ENCODE measurements around the gene LSP1.
"Not testable (repeated sequence)": the region's sequence is repeated elsewhere in the genome, so short reads cannot be mapped to it uniquely, and the experiment has no call there.

LSP1 gene

DNA sequence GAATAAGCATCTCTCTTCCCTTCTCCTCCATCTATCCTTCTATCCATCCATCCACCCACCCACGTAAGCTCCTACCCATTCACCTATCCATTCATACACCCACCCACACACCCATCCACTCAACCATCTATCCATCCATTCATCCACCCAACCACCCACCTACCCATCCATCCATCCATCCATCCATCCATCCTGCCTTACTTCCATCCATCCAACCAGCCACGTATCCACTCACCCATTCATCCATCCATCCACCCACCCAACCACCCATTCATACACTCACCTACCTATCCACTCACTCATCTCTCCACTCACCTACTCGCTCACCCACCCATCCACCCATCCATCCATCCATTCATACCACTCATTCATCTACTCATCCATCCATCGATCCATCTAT is 79.8 kb downstream of the LSP1 start:
- no peak for DNase-seq

DNA sequence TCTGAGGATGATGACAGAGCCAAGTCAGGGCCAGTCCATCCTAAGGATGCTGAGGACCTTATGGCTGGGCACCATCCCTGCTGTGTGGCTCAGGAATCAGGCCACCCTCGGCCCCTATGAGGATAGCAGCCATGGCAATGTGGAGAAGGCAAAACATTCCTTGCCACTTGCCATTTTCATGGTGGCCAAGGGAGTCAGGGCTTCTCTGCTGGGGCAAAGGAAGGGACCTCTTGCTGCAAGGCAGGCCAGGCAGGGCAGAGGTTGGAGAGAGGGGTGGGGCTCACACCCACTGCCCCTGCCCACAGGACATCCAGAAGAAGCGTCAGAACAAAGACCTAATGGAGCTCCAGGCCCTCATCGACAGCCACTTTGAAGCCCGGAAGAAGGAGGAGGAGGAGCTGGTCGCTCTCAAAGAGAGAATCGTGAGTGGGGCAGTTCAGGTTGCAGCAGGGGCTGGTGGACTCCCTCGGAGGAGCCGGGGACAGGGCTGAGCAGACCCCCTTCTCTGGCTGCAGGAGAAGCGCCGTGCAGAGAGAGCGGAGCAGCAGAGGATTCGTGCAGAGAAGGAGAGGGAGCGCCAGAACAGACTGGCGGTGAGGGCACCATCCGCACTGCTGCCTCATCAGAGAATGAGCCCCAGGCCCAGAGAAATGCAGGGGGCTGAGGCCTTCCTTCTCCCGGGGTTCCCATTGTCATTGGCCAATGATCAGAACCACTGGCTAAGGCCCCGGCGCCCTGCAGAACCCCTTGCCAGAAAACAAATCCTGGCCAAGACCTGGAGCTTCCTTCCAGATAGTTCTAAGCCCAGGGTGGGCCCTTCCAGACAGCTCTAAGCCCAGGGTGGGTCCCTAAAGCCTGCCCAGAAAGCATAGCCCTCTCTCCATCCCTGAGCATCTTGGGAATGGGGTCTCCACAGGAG is 80.8 kb downstream of the LSP1 start:
- DNase-seq, result no peak

DNA sequence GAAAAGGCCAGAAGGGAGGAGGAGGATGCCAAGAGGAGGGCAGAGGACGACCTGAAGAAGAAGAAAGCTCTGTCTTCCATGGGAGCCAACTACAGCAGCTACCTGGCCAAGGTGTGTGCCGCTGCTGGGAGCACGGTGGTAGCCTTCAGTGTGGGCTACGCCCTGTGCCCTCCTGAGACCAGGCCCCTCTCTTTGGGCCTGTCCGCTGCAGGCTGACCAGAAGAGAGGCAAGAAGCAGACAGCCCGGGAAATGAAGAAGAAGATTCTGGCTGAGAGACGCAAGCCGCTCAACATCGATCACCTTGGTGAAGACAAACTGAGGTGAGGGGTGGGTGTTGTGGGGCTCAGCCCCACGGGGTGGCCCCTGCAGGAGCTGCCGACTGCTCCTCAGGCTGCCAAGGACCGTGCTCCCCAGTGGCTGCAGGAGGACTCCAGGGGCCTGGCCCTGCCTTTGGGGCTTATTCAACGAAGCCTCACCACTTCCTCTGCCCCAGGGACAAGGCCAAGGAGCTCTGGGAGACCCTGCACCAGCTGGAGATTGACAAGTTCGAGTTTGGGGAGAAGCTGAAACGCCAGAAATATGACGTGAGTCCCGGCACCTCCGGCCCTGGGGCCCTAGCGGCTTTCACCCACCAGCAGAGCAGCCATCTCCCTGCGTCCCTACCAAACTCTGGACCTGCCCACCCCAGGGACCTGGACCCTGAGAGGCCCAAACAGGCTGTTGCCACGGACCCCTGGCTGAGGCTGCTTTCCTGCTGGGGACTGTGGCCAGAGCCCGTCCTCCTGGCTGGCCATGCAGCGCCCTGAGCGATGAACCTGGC is 81.7 kb downstream of the LSP1 start:
- DNase-seq, result no peak

DNA sequence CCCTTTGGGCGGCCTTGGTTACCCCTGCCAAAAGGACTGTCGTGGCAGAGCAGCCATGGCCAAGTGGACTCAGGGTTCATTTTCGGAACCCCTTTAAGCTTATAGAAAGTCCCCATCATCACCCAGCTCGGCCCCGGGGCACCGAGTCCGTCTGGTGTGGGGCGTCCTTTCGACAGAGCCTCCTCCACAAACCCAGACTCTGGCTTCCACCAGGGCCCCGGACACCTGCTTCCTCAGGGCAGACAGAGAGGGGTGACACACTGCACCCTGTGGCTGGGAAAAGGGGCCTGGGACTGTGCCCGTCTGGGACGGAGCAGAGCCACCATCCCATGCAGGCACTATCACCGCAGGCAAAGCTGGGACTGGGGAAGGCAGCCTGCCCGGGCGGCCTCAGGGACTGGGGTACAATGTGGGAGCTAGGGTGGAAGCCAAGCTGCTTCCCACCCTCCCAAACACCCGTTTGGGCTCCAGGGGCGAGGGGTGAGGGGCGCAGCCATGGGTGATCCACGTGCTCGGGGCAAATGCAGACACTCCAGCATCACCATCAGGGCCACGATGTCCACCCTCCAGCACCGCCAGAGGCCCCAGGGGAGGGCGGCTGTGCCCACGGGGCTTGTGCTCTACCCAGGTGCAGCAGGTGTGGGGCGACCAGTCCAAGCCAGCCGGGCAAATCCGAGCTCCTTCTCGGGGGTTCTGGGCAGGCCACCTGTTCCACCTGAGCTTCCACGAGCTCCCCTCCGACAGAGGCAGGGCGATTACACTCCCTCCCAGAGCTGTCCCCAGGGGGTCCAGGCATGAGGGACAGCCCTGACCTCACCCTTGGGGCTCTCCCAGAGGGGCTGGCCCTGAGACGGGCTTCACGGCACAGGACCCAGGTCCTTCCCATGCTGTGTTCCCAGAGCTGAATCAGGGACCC is 82.5 kb downstream of the LSP1 start:
- no peak for DNase-seq

DNA sequence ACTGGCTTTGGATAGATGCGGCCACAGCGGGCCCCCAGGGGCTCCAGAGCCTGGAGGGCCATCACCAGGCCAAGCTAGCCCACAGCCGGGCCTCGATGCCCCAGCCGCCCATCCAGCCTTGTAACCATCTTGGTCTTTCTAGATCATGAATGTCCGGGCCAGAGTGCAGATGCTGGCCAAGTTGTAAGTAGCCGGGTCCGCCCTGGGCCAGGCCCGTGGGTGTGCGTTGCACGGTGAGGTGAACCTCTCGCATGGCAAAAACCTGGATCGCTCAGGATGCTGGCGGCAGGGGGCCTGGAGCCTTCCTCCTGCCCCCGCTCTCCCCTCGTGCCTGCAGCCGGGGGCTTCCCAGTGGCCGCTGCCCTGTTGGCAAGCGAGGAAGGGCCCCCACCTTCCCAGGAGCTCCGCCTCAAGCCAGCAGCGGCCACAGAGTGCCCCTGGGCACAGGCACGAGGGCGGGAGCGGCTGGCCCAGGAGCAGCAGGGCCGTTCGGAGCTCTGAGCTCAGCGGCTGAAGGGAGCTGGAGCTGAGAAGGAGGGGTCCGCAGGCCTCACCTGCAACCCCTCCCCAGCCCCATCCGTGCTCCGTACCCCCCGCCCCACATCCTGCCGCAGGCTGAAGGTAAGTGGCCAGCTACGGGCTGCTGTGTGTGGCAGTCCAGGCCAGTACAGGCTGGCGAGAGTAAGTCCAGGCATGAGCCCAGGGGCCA is 83.3 kb downstream of the LSP1 start:
- no peak for DNase-seq

DNA sequence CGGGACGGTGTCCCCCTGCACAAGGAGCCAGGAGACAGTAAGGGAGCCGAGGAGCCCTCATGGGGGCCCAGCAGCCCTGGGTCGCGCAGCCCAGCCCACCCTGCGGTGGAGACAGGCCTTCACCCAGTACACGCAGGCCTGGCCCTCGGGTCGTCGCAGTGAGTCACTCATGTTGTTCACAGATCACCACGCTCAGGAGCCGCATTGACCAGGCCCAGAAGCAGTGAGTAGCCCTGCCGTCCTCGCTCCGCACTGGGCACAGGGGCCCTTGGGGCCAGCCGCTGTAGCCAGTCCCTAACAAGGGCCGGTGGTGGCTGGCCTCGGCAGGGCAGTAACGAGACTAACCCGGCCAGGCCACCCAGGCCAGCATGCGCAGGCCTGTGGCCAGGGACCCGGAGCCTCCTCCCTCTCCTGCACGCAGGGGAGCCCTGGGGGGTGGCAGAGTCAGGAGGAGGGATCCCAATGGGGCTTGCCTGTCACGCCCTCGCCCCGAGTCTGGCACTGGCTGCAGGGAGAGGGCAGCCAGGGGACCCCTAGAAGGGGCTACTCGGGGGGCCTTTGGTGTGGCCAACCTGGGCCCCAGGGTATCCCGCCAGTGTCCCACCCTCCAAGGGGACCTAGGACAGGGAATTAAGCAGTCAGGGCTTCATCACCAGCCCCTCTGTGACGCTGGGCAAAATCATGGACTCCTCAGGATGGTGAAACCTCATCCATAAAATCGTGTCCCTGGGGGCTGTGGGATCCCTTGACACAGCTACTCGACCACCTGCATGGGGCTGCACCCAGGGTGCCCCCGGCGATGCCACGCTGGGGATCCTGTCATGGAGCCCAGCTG is 84.1 kb downstream of the LSP1 start:
- no peak for DNase-seq

GRCh38 chr11:1937616-1938342 is 84.9 kb downstream of the LSP1 start:
- no peak for DNase-seq

- DNase-seq, result no peak
These were observed 85.6 kb downstream of the LSP1 start for GRCh38 chr11:1938343-1939005.

- no peak for DNase-seq
These were observed 86.2 kb downstream of the LSP1 start for GRCh38 chr11:1939006-1939625.

DNA sequence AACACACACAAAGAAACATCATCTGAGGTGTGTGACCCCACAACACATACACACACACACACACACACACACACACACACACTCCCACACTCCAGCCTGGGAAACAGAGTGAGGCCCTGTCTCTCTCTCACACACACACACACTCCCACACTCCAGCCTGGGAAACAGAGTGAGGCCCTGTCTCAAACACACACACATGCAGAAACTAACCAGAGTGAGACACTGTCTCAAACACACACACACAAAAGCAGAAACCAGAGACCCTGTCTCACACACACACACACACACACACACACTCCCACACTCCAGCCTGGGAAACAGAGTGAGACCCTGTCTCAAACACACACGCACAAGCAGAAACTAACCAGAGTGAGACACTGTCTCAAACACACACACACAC is 86.9 kb downstream of the LSP1 start:
- DNase-seq, result not testable (repeated sequence)

Measured in NCI-H1048 (cell line).